ENCODE results near the gene TNPO3.
A peak's percentile ranks its signal among the peaks of the same experiment; 100 is the strongest.
"Not testable (repeated sequence)": the region's sequence is repeated elsewhere in the genome, so short reads cannot be mapped to it uniquely, and the experiment has no call there.

The TNPO3 gene

GRCh38 chr7:129072479-129073011 lies 17.6 kb upstream of the TNPO3 start:
- DNase-seq, result no peak

GRCh38 chr7:129069021-129069420 lies 14.1 kb upstream of the TNPO3 start:
- no peak for DNase-seq

- no peak for DNase-seq
These were observed 13.1 kb upstream of the TNPO3 start for GRCh38 chr7:129067943-129068548.

GRCh38 chr7:129067132-129067561 lies 12.2 kb upstream of the TNPO3 start:
- DNase-seq, result not testable (repeated sequence)

GRCh38 chr7:129066290-129067131 lies 11.6 kb upstream of the TNPO3 start:
- no peak for DNase-seq

- peak in 1 of 58 donors; percentile 3 for DNase-seq
These were observed 1.1 kb upstream of the TNPO3 start for GRCh38 chr7:129055861-129056464.

- DNase-seq, result no peak
These were observed 444 bp upstream of the TNPO3 start for GRCh38 chr7:129055294-129055816.

- no peak for DNase-seq
These were observed 923 bp downstream of the TNPO3 start for GRCh38 chr7:129053938-129054437.

GRCh38 chr7:129052441-129052840 lies 2.5 kb downstream of the TNPO3 start:
- DNase-seq, result no peak

GRCh38 chr7:129051459-129051858 lies 3.5 kb downstream of the TNPO3 start:
- DNase-seq, result not testable (repeated sequence)

- DNase-seq, result no peak
These were observed 7.2 kb downstream of the TNPO3 start for GRCh38 chr7:129047761-129048160.

GRCh38 chr7:129045682-129046081 lies 9.2 kb downstream of the TNPO3 start:
- peak in 1 of 58 donors; percentile 3 for DNase-seq

GRCh38 chr7:129043012-129043411 lies 11.9 kb downstream of the TNPO3 start:
- DNase-seq, result no peak

- no peak for DNase-seq
These were observed 13.5 kb downstream of the TNPO3 start for GRCh38 chr7:129041142-129042085.

GRCh38 chr7:129038468-129038867 lies 16.4 kb downstream of the TNPO3 start:
- not testable (repeated sequence) for DNase-seq

- DNase-seq, result no peak
These were observed 17.3 kb downstream of the TNPO3 start for GRCh38 chr7:129037585-129037984.

- DNase-seq, result no peak
These were observed 22.9 kb downstream of the TNPO3 start for GRCh38 chr7:129032017-129032416.

GRCh38 chr7:129030440-129030839 lies 24.5 kb downstream of the TNPO3 start:
- no peak for DNase-seq

- no peak for DNase-seq
These were observed 30.8 kb downstream of the TNPO3 start for GRCh38 chr7:129024125-129024524.

GRCh38 chr7:129021656-129022055 lies 33.3 kb downstream of the TNPO3 start:
- no peak for DNase-seq
